SK-N-SH (cell line): ENCODE data around the gene SLC24A4. TPM values are rescaled to one million over a fixed set of nuclear protein-coding genes. Genes with fewer than 3 reads are reported as not detected.

Experiments used
- CTCF ChIA-PET: fragments of 300-600, 350-600 bp; formaldehyde crosslinking; extraction: SDS; loops from one replicate; lab custom pipeline; 2021; lab: Yijun Ruan, JAX
- POLR2A ChIA-PET: fragments of 350-600 bp; sonication (Branson Sonifier 250); formaldehyde crosslinking; extraction: SDS; loops from one replicate; lab custom pipeline; 2020; ENCODE audit warnings: antibody characterized with exemption, inconsistent platforms; lab: Yijun Ruan, JAX
- DNase-seq: peaks from one replicate; pipeline ENCODE4 v3.0.0; 2012
- H2AFZ ChIP-seq: fragments of 200-600 bp; sonication (generic); 2 replicates; pipeline ENCODE4 v1.8.1; 2016; ENCODE audit warnings: antibody characterized with exemption, mild to moderate bottlenecking, low read depth
- H3F3A ChIP-seq: fragments of 200-600 bp; sonication (generic); replicated peaks from 2 replicates; pipeline ENCODE3; 2016; ENCODE audit warnings: antibody characterized with exemption, mild to moderate bottlenecking; ENCODE audit not compliant: insufficient read depth
- H3K27ac ChIP-seq, 2 experiments: fragments of 200-500 bp in 1 of 2; fragments of 200-600 bp in 1 of 2; sonication (Bioruptor generic) in 1 of 2; sonication (generic), shearing (Covaris generic) in 1 of 2; 2 replicates each; pipeline versions ENCODE4 v1.5.1 to v1.6.1; 2014 to 2016; ENCODE audit warnings: low read depth in 2 of 2, inconsistent platforms in 1 of 2, low read length in 1 of 2, mild to moderate bottlenecking in 1 of 2, mixed read lengths in 1 of 2
- H3K27me3 ChIP-seq: fragments of 200-600 bp; sonication (generic), shearing (Covaris generic); 2 replicates; pipeline ENCODE4 v1.6.1; 2016; ENCODE audit warnings: mixed run types; ENCODE audit not compliant: insufficient read depth
- H3K36me3 ChIP-seq, 2 experiments: fragments of 200-500 bp in 1 of 2; fragments of 200-600 bp in 1 of 2; sonication (Bioruptor generic) in 1 of 2; sonication (generic) in 1 of 2; replicated peaks in 1 of 2; 2 replicates each; pipeline versions ENCODE3 to v1.5.1; 2014 to 2016; ENCODE audit warnings: low read length in 1 of 2, mild to moderate bottlenecking in 1 of 2; ENCODE audit not compliant: insufficient read depth in 2 of 2, control insufficient read depth in 1 of 2
- H3K4me1 ChIP-seq, 2 experiments: fragments of 200-500 bp in 1 of 2; fragments of 200-600 bp in 1 of 2; sonication (Bioruptor generic) in 1 of 2; sonication (generic), shearing (Covaris generic) in 1 of 2; 2 replicates each; pipeline versions ENCODE4 v1.5.1 to v1.6.1; 2014 to 2016; ENCODE audit warnings: low read depth in 1 of 2, low read length in 1 of 2, mixed run types in 1 of 2; ENCODE audit not compliant: insufficient read depth in 2 of 2, control insufficient read depth in 1 of 2
- H3K4me2 ChIP-seq: fragments of 200-600 bp; sonication (generic), shearing (Covaris generic); 2 replicates; pipeline ENCODE4 v1.6.1; 2017; ENCODE audit warnings: mixed run types
- H3K4me3 ChIP-seq, 2 experiments: fragments of 200-500 bp in 1 of 2; fragments of 200-600 bp in 1 of 2; sonication (Bioruptor generic) in 1 of 2; sonication (generic), shearing (Covaris generic) in 1 of 2; 2 replicates each; pipeline versions ENCODE4 v1.5.1 to v1.8.1; 2014 to 2016; ENCODE audit warnings: low read depth in 2 of 2, inconsistent platforms in 1 of 2, low read length in 1 of 2, mild to moderate bottlenecking in 1 of 2, mixed read lengths in 1 of 2, moderate library complexity in 1 of 2
- H3K79me2 ChIP-seq: fragments of 200-600 bp; sonication (generic); 2 replicates; pipeline ENCODE4 v1.8.1; 2017; ENCODE audit warnings: mild to moderate bottlenecking; ENCODE audit not compliant: insufficient read depth
- H3K9ac ChIP-seq: fragments of 200-600 bp; sonication (generic); 2 replicates; pipeline ENCODE4 v1.6.1; 2017; ENCODE audit warnings: mixed run types
- H3K9me2 ChIP-seq: fragments of 200-600 bp; sonication (generic); 2 replicates; pipeline ENCODE4 v1.6.1; 2017; ENCODE audit warnings: mixed run types
- H3K9me3 ChIP-seq: fragments of 200-600 bp; sonication (generic); 2 replicates; pipeline ENCODE4 v1.6.1; 2017; ENCODE audit warnings: mixed run types, mild to moderate bottlenecking, moderate library complexity
- H4K20me1 ChIP-seq: fragments of 200-600 bp; sonication (generic); 2 replicates; pipeline ENCODE4 v1.6.1; 2017; ENCODE audit warnings: mild to moderate bottlenecking, mixed run types; ENCODE audit not compliant: insufficient read depth
- CTCF ChIP-seq: fragments of 200-600 bp; sonication (generic); IDR thresholded peaks from 2 replicates; pipeline ENCODE4 v1.6.1; 2017; ENCODE audit warnings: antibody characterized with exemption, mild to moderate bottlenecking, moderate library complexity
- ELF1 ChIP-seq: IDR thresholded peaks from 2 replicates; pipeline ENCODE4 v1.4.0; 2012
- FOXJ3 ChIP-seq: sonication (generic); formaldehyde crosslinking; IDR thresholded peaks from 2 replicates; pipeline ENCODE4 v1.5.1; 2020; ENCODE audit warnings: mild to moderate bottlenecking, missing genetic modification reagents
- GABPA ChIP-seq: IDR thresholded peaks from 2 replicates; pipeline ENCODE4 v1.4.0; 2012; ENCODE audit warnings: low read depth, mild to moderate bottlenecking
- IRF3 ChIP-seq: fragments of 150-350 bp; IDR thresholded peaks from 2 replicates; pipeline ENCODE4 v1.6.1; 2016; ENCODE audit warnings: mild to moderate bottlenecking, low read depth, low read length
- JUND ChIP-seq: IDR thresholded peaks from 2 replicates; pipeline ENCODE4 v1.4.0; 2012
- MEF2A ChIP-seq: IDR thresholded peaks from 2 replicates; pipeline ENCODE4 v1.4.0; 2012; ENCODE audit warnings: low read depth, borderline replicate concordance
- RAD21 ChIP-seq: IDR thresholded peaks from 2 replicates; pipeline ENCODE4 v1.6.1; 2012; ENCODE audit warnings: mild to moderate bottlenecking, low read length
- RXRA ChIP-seq: IDR thresholded peaks from 2 replicates; pipeline ENCODE4 v1.4.0; 2012; ENCODE audit warnings: low read depth, mild to moderate bottlenecking, borderline replicate concordance
- TCF12 ChIP-seq: IDR thresholded peaks from 2 replicates; pipeline ENCODE4 v1.4.0; 2012
- USF2 ChIP-seq: fragments of 150-350 bp; IDR thresholded peaks from 2 replicates; pipeline ENCODE4 v1.6.1; 2017; ENCODE audit warnings: antibody characterized with exemption, low read length, low read depth, borderline replicate concordance
- YY1 ChIP-seq: IDR thresholded peaks from 2 replicates; pipeline ENCODE4 v1.4.0; 2012; ENCODE audit warnings: low read depth, mild to moderate bottlenecking
- WGBS: methylation state at CpG from one replicate; pipeline ENCODE4 v1.1.6; 2017; ENCODE audit warnings: low lambda C conversion rate; 5-methylcytosine and 5-hydroxymethylcytosine counted together
- polyA plus RNA-seq, 3 experiments: library from polyadenylated mRNA; depleted of rRNA; stranded (reverse); fragments of >200 nt; gene quantifications; 2 replicates each; pipeline ENCODE4 v1.2.3, GENCODE V29; 2012
- TF ChIP-seq, protein P1 (sequence below): IDR thresholded peaks from 2 replicates; pipeline ENCODE4 v1.6.1; 2012; ENCODE audit warnings: mild to moderate bottlenecking, low read depth, low read length, moderate library complexity

Gene SLC24A4
- polyA plus RNA-seq, 1 of the 3 experiments (the other 2 are of a cell fraction) = 0.07 TPM

DNA sequence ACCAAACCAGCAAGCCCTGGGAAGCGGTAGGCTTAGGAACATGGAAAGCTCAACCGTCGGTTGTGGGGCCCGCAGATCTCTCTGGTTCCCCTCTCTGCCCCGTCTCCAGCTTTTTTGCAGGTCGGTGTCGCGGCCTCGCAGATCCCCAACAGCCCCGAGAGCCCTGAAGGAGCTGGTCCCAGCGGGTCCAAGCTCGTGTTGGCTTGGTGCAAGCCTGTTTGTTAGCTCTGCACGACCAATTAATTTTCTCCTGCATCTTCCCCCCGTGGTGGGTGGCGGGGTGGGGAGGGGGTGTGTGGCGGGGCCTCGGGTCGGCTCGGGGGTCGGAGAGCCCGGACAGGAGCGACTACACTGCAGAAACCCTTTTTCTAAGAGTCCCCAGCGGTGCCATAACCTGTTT is 449 bp upstream of the SLC24A4 start (continued):
- TF ChIP-seq TCF12 (no peak), RAD21 (no peak)

GRCh38 chr14:92323916-92324818 is 1.2 kb downstream of the SLC24A4 start:
- no peak overlapping the region for H3K4me3 ChIP-seq
- CTCF ChIA-PET = interaction anchor here (1.5 kb wide), 1 partner anchor 21 kb away, joined by 3 read pairs; no protein-coding TSS in a partner anchor
- no peak for TF ChIP-seq TCF12
- TF ChIP-seq ELF1 = no peak
- TF ChIP-seq JUND = no peak
- TF ChIP-seq CTCF = no peak
- TF ChIP-seq, protein P1, sequence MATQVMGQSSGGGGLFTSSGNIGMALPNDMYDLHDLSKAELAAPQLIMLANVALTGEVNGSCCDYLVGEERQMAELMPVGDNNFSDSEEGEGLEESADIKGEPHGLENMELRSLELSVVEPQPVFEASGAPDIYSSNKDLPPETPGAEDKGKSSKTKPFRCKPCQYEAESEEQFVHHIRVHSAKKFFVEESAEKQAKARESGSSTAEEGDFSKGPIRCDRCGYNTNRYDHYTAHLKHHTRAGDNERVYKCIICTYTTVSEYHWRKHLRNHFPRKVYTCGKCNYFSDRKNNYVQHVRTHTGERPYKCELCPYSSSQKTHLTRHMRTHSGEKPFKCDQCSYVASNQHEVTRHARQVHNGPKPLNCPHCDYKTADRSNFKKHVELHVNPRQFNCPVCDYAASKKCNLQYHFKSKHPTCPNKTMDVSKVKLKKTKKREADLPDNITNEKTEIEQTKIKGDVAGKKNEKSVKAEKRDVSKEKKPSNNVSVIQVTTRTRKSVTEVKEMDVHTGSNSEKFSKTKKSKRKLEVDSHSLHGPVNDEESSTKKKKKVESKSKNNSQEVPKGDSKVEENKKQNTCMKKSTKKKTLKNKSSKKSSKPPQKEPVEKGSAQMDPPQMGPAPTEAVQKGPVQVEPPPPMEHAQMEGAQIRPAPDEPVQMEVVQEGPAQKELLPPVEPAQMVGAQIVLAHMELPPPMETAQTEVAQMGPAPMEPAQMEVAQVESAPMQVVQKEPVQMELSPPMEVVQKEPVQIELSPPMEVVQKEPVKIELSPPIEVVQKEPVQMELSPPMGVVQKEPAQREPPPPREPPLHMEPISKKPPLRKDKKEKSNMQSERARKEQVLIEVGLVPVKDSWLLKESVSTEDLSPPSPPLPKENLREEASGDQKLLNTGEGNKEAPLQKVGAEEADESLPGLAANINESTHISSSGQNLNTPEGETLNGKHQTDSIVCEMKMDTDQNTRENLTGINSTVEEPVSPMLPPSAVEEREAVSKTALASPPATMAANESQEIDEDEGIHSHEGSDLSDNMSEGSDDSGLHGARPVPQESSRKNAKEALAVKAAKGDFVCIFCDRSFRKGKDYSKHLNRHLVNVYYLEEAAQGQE = no peak
- TF ChIP-seq IRF3 = no peak
- no peak for TF ChIP-seq USF2
- TF ChIP-seq FOXJ3 (CRISPR knock-in tag) = no peak
- no peak for TF ChIP-seq MEF2A
- no peak for TF ChIP-seq RXRA
- no peak for TF ChIP-seq YY1
- TF ChIP-seq GABPA = no peak
- TF ChIP-seq, all 33 proteins: peak for 0
- no peaks in the 10 kb centered on the region for H3F3A ChIP-seq
- H3K9me3 ChIP-seq = no peaks in the 10 kb centered on the region
- no peak overlapping the region for H3K4me2 ChIP-seq
- no peak overlapping the region for H3K9ac ChIP-seq
- H3K4me1 ChIP-seq = no peaks in the 10 kb centered on the region
- no peaks in the 10 kb centered on the region for H3K9me2 ChIP-seq
- peaks cover 96% of the 10 kb centered on the region for H3K27me3 ChIP-seq
- H3K27ac ChIP-seq = no peak overlapping the region
- H3K36me3 ChIP-seq = no peaks in the 10 kb centered on the region
- 5% methylated on average over 15 of the region's 42 CpGs for WGBS
- no peak for DNase-seq
- H4K20me1 ChIP-seq = no peaks in the 10 kb centered on the region
- POLR2A ChIA-PET = no interaction called here
- no peak overlapping the region for H2AFZ ChIP-seq
- H3K79me2 ChIP-seq = no peaks in the 10 kb centered on the region
